ENCODE results near the gene CCL20. TPM values are rescaled to one million over a fixed set of nuclear protein-coding genes. Genes with fewer than 3 reads are reported as not detected.

Gene CCL20
- total RNA-seq, 1 experiment from 2014 or later: not detected

DNA sequence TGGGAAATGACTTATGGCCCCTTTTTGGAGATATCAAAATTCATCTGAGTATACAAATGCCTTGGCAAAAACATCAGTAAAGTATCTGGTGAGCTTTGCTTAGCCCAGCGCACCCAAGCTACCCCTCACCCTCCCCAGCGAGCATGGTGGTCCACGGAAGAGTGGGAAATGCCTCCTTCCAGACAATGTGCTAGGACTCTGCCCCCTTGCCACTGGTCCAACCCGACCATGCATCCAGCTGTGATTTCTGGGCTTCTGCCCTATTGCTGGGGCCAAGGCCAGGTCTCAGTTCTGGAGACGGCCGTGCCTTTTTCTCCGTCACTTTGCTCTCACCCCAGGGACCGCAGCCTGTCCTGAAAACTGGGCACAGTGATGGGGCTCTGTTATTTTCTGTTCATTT, 31.8 kb upstream of the CCL20 start:
- no TSS peak for BruUV-seq (replicated peaks)
- POLR2A ChIA-PET (ENCODE audit: low non-redundant PET): no interaction called here

DNA sequence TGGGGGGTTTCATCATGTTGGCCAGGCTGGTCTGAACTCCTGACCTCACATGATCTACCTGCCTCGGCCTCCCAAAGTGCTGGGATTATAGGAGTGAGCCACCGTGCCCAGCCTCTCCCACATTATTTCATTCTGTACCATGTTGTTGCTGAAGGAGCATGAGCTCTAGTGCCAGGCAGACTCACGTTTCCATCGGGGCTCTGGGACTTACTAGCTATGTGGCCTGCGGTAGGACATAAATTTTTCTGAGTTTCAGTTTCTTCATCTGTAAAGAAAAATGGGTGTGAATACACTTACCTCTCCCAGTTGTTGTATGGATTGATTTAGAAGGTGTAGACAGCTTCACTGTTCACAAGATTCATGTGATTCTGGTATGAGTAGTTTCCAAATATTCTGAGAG, 30.8 kb upstream of the CCL20 start:
- ChIA-PET POLR2A (ENCODE audit: low non-redundant PET) (no interaction called here), CTCF (no interaction called here)
- H3K36me3 ChIP-seq (ENCODE audit: insufficient read depth, low read length, poor library complexity, severe bottlenecking): no peaks in the 10 kb centered on the region
- no peak for TF ChIP-seq EZH2 (IDR thresholded peaks at IDR 0.05; ENCODE audit: borderline replicate concordance, low read depth, low read length, poor library complexity, severe bottlenecking)
- TF ChIP-seq, protein P1, sequence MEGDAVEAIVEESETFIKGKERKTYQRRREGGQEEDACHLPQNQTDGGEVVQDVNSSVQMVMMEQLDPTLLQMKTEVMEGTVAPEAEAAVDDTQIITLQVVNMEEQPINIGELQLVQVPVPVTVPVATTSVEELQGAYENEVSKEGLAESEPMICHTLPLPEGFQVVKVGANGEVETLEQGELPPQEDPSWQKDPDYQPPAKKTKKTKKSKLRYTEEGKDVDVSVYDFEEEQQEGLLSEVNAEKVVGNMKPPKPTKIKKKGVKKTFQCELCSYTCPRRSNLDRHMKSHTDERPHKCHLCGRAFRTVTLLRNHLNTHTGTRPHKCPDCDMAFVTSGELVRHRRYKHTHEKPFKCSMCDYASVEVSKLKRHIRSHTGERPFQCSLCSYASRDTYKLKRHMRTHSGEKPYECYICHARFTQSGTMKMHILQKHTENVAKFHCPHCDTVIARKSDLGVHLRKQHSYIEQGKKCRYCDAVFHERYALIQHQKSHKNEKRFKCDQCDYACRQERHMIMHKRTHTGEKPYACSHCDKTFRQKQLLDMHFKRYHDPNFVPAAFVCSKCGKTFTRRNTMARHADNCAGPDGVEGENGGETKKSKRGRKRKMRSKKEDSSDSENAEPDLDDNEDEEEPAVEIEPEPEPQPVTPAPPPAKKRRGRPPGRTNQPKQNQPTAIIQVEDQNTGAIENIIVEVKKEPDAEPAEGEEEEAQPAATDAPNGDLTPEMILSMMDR (conservative IDR thresholded peaks at IDR 0.05; ENCODE audit: low read depth, low read length): no peak
- intact Hi-C loops (cut with micrococcal nuclease; ENCODE audit: unreplicated experiment): no loop called here
- H3K4me1 ChIP-seq (ENCODE audit: insufficient read depth, low read length, poor library complexity, severe bottlenecking): no peaks in the 10 kb centered on the region
- H3K9me3 ChIP-seq (ENCODE audit: low read depth, low read length, poor library complexity, severe bottlenecking): no peaks in the 10 kb centered on the region
- H3K27me3 ChIP-seq (replicated peaks; ENCODE audit: insufficient read depth, low read depth, low read length, poor library complexity): no peaks in the 10 kb centered on the region
- BruUV-seq (replicated peaks): no TSS peak
- no peak overlapping the region for H3K27ac ChIP-seq (ENCODE audit: low read depth, low read length, poor library complexity, severe bottlenecking)
- no peak overlapping the region for H3K4me3 ChIP-seq (ENCODE audit: low read depth, low read length, poor library complexity, severe bottlenecking)
- no peak for DNase-seq (ENCODE audit: low spot score)

More for the DNA sequence above, 31.8 kb upstream of the CCL20 start:
- TF ChIP-seq EZH2 (IDR thresholded peaks at IDR 0.05; ENCODE audit: borderline replicate concordance, low read depth, low read length, poor library complexity, severe bottlenecking): no peak
- TF ChIP-seq, protein P1 (conservative IDR thresholded peaks at IDR 0.05; ENCODE audit: low read depth, low read length): no peak
- no peak for DNase-seq (ENCODE audit: low spot score)
- no peaks in the 10 kb centered on the region for H3K36me3 ChIP-seq (ENCODE audit: insufficient read depth, low read length, poor library complexity, severe bottlenecking)
- no peaks in the 10 kb centered on the region for H3K27me3 ChIP-seq (replicated peaks; ENCODE audit: insufficient read depth, low read depth, low read length, poor library complexity)
- no peak overlapping the region for H3K27ac ChIP-seq (ENCODE audit: low read depth, low read length, poor library complexity, severe bottlenecking)
- CTCF ChIA-PET: no interaction called here
- no peaks in the 10 kb centered on the region for H3K4me1 ChIP-seq (ENCODE audit: insufficient read depth, low read length, poor library complexity, severe bottlenecking)
- H3K9me3 ChIP-seq (ENCODE audit: low read depth, low read length, poor library complexity, severe bottlenecking): no peaks in the 10 kb centered on the region
- intact Hi-C loops (cut with micrococcal nuclease; ENCODE audit: unreplicated experiment): no loop called here
- no peak overlapping the region for H3K4me3 ChIP-seq (ENCODE audit: low read depth, low read length, poor library complexity, severe bottlenecking)

DNA sequence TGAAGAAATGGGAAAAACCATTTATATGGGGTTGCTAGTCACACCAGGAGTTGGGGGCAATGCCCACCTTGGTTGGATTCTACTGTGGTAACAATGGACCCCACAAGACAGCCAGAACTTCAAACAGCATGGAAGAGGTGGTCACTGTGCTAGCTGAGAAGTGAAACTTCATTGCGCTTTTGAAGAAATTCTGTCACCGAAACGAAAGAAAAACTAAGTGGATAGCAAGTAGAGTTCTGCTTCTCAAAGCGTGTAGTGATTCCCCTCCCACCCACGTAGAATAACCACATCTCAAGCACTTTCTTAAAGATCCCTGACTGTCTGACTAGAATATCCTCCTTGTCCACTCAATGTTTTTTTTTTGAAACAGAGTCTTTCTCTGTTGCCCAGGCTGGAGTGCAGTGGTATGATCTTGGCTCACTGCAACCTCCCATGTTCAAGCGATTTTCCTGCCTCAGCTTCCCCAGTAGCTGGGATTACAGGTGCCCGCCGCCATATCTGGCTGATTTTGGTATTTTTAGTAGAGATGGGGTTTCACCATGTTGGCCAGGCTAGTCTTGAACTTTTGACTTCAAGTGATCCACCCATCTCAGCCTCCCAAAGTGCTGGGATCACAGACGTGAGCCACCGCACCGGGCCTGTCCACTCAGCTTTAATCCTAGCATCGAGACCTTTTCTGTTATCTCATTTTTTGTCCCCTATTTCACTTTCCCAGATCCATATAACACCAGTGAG, 30.1 kb upstream of the CCL20 start:
- POLR2A ChIA-PET (ENCODE audit: low non-redundant PET): no interaction called here
- H3K27ac ChIP-seq (ENCODE audit: low read depth, low read length, poor library complexity, severe bottlenecking): no peak overlapping the region
- CTCF ChIA-PET: no interaction called here
- no peaks in the 10 kb centered on the region for H3K36me3 ChIP-seq (ENCODE audit: insufficient read depth, low read length, poor library complexity, severe bottlenecking)
- TF ChIP-seq, protein P1 (conservative IDR thresholded peaks at IDR 0.05; ENCODE audit: low read depth, low read length): no peak
- no peak for TF ChIP-seq EZH2 (IDR thresholded peaks at IDR 0.05; ENCODE audit: borderline replicate concordance, low read depth, low read length, poor library complexity, severe bottlenecking)
- no TSS peak for BruUV-seq (replicated peaks)
- H3K4me3 ChIP-seq (ENCODE audit: low read depth, low read length, poor library complexity, severe bottlenecking): no peak overlapping the region
- no peaks in the 10 kb centered on the region for H3K27me3 ChIP-seq (replicated peaks; ENCODE audit: insufficient read depth, low read depth, low read length, poor library complexity)
- DNase-seq (ENCODE audit: low spot score): no peak
- intact Hi-C loops (cut with micrococcal nuclease; ENCODE audit: unreplicated experiment): no loop called here
- no peaks in the 10 kb centered on the region for H3K9me3 ChIP-seq (ENCODE audit: low read depth, low read length, poor library complexity, severe bottlenecking)
- H3K4me1 ChIP-seq (ENCODE audit: insufficient read depth, low read length, poor library complexity, severe bottlenecking): no peaks in the 10 kb centered on the region

Data from A673 (cell line).